Adrenal gland (tissue), 12 donors: ENCODE data around the gene TIGD3. TPM values are rescaled to one million over a fixed set of nuclear protein-coding genes. Genes with fewer than 3 reads are reported as not detected.

ENCODE experiments used
- DNase-seq, 7 donors: peaks; one replicate each; pipeline ENCODE4 v3.0.0-alpha.2; 2019 to 2020
- H3K27ac ChIP-seq, 5 donors: fragments of 200-600 bp; sonication (generic) in 4 of 5; 1 replicate in 3 of 5; 2 replicates in 2 of 5; pipeline versions ENCODE4 v1.5.1 to v1.8.0; 2016 to 2020; ENCODE audit warnings: mild to moderate bottlenecking in 1 of 5
- H3K27me3 ChIP-seq: fragments of 200-600 bp; 2 replicates; pipeline ENCODE4 v1.8.0; 2021
- H3K36me3 ChIP-seq, 2 donors: fragments of 200-600 bp; replicated peaks in 1 of 2; 1 replicate in 1 of 2; 2 replicates in 1 of 2; pipeline versions ENCODE4 v1.5.1 to v1.8.0; 2018 to 2022
- H3K4me1 ChIP-seq, 2 donors: fragments of 200-600 bp; replicated peaks in 1 of 2; 1 replicate in 1 of 2; 2 replicates in 1 of 2; pipeline versions ENCODE4 v1.5.1 to v1.8.0; 2018 to 2021
- H3K4me3 ChIP-seq, 4 donors: fragments of 200-600 bp; sonication (generic) in 3 of 4; one replicate each; pipeline ENCODE4 v1.5.1; 2016 to 2018
- H3K9me3 ChIP-seq, 3 donors: fragments of 200-600 bp; sonication (generic) in 1 of 3; replicated peaks in 1 of 3; 1 replicate in 2 of 3; 2 replicates in 1 of 3; pipeline versions ENCODE4 v1.5.1 to v1.8.0; 2016 to 2021
- POLR2A ChIP-seq, 2 donors: fragments of 450-650 bp; IDR thresholded peaks; one replicate each; pipeline ENCODE4 v1.6.1; 2017; ENCODE audit warnings: antibody characterized with exemption in 2 of 2, mild to moderate bottlenecking in 2 of 2, moderate library complexity in 1 of 2
- WGBS, 4 donors: extraction: QIAGEN DNeasy Blood & Tissue Kit in 2 of 4; methylation state at CpG; one replicate each; pipeline versions ENCODE4 v1.1.5 to v1.1.7; 2013 to 2017; 5-methylcytosine and 5-hydroxymethylcytosine counted together
- intact Hi-C, 2 donors: fragments of 100-400 bp; cut with DNase I; formaldehyde crosslinking; loops; one replicate each; pipeline versions ENCODE4 v1.14.1 to v1.15.0; 2022 to 2023
- polyA plus RNA-seq, 3 donors: library from polyadenylated mRNA; stranded (reverse); fragments of 200-250 nt in 2 of 3; fragments of 350-450 nt in 1 of 3; fragmentation: Illumina TruSeq in 1 of 3; extraction: RNeasy Lipid Tissue Mini Kit (QIAGEN cat#74804) in 1 of 3; gene quantifications; one replicate each; pipeline ENCODE4 v1.2.3, GENCODE V29; 2013 to 2014
- total RNA-seq, 9 donors: library from RNA; depleted of rRNA in 4 of 9; stranded (reverse); fragments of >200 nt in 4 of 9; fragments of 120-200 nt in 1 of 9; fragmentation: NEBNext Ultra II Directional in 1 of 9; extraction: Animal tissue kit (Norgen Biotek cat#: 25700) in 1 of 9; gene quantifications; one replicate each; pipeline versions ENCODE4 v1.1.0 to v1.2.4, GENCODE V29; 2013 to 2023
- TF ChIP-seq, protein P1 (sequence below), 6 experiments: fragments of 450-650 bp in 4 of 6; fragments of 200-600 bp in 2 of 6; sonication (generic) in 1 of 6; IDR thresholded peaks; 1 replicate in 5 of 6; 2 replicates in 1 of 6; pipeline versions ENCODE4 v1.5.1 to v1.8.0; 2016 to 2021; ENCODE audit warnings: antibody characterized with exemption in 6 of 6, mild to moderate bottlenecking in 2 of 6, moderate library complexity in 1 of 6
- donor health status: healthy with polysubstance abuse.
- donor health status: Bipolar disorder and iron deficiency.
- donor health status: DM: yes; HTN: yes; CAD: no.
- donor health status: DM: no; HTN: no; CAD: no.
- donor health status: DM: no; HTN: no; CAD: no.
- donor health status: DM: yes; HTN: yes; CAD: no.

The TIGD3 gene
- total and polyA plus RNA-seq, 12 donors: 0.11 to 0.96 (median 0.33) TPM; not detected in 1

DNA sequence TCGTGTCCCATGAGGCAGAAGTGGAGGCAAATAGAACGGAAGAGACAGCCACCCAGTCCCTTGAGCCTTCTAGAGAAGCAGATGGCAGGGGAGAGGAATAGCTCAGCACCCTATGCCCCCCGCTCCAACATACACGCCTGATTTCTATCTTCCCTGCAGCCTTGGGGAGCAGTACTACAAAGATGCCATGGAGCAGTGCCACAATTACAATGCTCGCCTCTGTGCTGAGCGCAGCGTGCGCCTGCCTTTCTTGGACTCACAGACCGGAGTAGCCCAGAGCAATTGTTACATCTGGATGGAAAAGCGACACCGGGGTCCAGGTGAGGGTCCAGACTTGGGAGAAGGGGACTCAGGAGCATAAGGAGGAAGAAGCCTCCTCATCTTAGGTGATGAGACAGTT, 14.3 kb upstream of the TIGD3 start:
- intact Hi-C loops: no loop called here
- peaks cover under 1 to 7% of the 10 kb centered on the region in 2 donors for H3K4me1 ChIP-seq
- no peak overlapping the region for H3K4me3 ChIP-seq
- H3K27ac ChIP-seq: no peak overlapping the region
- H3K36me3 ChIP-seq: peaks cover 0 to 58% of the 10 kb centered on the region in 2 donors
- DNase-seq: no peak
- no peaks in the 10 kb centered on the region for H3K9me3 ChIP-seq
- H3K27me3 ChIP-seq: no peaks in the 10 kb centered on the region
- TF ChIP-seq, protein P1, sequence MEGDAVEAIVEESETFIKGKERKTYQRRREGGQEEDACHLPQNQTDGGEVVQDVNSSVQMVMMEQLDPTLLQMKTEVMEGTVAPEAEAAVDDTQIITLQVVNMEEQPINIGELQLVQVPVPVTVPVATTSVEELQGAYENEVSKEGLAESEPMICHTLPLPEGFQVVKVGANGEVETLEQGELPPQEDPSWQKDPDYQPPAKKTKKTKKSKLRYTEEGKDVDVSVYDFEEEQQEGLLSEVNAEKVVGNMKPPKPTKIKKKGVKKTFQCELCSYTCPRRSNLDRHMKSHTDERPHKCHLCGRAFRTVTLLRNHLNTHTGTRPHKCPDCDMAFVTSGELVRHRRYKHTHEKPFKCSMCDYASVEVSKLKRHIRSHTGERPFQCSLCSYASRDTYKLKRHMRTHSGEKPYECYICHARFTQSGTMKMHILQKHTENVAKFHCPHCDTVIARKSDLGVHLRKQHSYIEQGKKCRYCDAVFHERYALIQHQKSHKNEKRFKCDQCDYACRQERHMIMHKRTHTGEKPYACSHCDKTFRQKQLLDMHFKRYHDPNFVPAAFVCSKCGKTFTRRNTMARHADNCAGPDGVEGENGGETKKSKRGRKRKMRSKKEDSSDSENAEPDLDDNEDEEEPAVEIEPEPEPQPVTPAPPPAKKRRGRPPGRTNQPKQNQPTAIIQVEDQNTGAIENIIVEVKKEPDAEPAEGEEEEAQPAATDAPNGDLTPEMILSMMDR (IDR thresholded peaks at IDR 0.05): no peak
- WGBS, 4 donors: 90 to 92% (median 91%) methylated on average over 11 of the region's 11 CpGs

DNA sequence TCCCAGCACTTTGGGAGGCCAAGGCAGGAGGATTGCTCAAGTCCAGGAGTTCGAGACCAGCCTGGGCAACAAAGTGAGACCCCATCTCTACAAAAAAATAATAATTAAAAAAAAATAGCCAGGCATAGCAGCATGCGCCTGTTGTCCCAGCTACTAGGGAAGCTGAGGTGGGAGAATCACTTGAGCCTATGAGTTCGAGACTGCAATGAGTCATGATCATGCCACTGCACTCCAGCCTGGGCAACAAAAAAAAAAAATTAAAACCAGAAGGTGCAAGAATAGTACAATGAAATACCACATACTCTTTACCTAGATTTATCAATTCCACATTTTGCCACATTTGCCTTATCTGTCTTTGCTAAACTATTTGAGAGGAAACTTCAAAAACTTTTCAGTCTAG, 12.7 kb upstream of the TIGD3 start:
- peaks cover 0 to 75% of the 10 kb centered on the region in 2 donors for H3K36me3 ChIP-seq
- no peak for DNase-seq
- H3K9me3 ChIP-seq: no peaks in the 10 kb centered on the region
- intact Hi-C loops: no loop called here
- no peak for TF ChIP-seq POLR2A (IDR thresholded peaks at IDR 0.05)
- TF ChIP-seq, protein P1 (IDR thresholded peaks at IDR 0.05): no peak
- H3K27me3 ChIP-seq: no peaks in the 10 kb centered on the region
- no peaks in the 10 kb centered on the region for H3K4me1 ChIP-seq
- no peak overlapping the region for H3K4me3 ChIP-seq
- H3K27ac ChIP-seq: no peak overlapping the region
- 77 to 85% (median 79%) methylated on average over 3 of the region's 3 CpGs for WGBS, 4 donors

DNA sequence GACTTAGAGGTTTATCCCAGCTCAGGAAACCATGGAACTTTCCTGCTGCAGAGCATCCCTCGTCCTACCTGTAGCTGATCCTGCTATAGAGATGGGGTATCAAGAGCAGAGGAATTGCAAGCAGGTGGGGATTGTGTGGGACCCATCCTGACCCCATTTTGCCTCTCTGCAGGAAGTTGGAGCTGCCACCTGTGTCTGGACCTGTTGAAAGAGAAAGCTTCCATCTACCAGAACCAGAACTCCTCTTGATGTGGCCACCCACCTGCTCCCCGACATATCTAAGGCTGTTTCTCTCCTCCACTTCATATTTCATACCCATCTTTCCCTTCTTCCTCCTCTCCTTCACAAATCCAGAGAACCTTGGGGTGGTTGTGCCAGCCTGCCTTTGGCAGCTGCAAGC, 3.0 kb upstream of the TIGD3 start:
- Histone ChIP-seq H3K36me3 (peaks cover 0 to 64% of the 10 kb centered on the region in 2 donors), H3K27ac (no peak overlapping the region), H3K9me3 (no peaks in the 10 kb centered on the region), H3K27me3 (no peaks in the 10 kb centered on the region), H3K4me1 (peaks cover 17 to 22% of the 10 kb centered on the region in 2 donors), H3K4me3 (no peak overlapping the region)
- WGBS, 4 donors: 92 to 93% (median 92%) methylated on average over 2 of the region's 2 CpGs
- intact Hi-C loops: no loop called here
- no peak for TF ChIP-seq POLR2A (IDR thresholded peaks at IDR 0.05)
- TF ChIP-seq, protein P1 (IDR thresholded peaks at IDR 0.05): no peak
- no peak for DNase-seq

DNA sequence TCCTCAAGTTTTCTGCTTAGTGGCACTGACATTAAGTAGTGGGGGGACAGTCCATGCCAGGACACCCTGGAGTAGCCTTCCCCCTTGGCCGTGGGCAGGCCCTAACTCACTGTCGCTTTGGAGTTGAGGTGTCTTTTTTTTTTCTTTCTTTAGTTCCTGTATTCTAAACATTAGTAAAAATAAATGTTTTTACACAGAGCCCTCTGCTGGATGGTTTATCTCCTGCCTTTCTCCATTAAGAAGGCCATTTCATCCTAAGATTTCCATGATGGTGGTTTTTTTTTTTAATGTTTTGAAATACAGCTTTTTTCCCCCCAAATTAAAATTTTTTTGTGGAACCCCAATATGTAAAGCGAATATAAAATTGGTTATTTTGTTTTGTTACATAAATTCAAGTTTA, 1.8 kb upstream of the TIGD3 start:
- no peak overlapping the region for H3K27ac ChIP-seq
- WGBS, 4 donors: 75 to 87% (median 80%) methylated on average over 3 of the region's 3 CpGs
- peaks cover 17 to 22% of the 10 kb centered on the region in 2 donors for H3K4me1 ChIP-seq
- no peaks in the 10 kb centered on the region for H3K27me3 ChIP-seq
- intact Hi-C loops: no loop called here
- DNase-seq: no peak
- H3K4me3 ChIP-seq: no peak overlapping the region
- no peak for TF ChIP-seq POLR2A (IDR thresholded peaks at IDR 0.05)
- TF ChIP-seq, protein P1 (IDR thresholded peaks at IDR 0.05): peak in 3 of 6 experiments; percentile 11 to 27 (median 19)
- H3K9me3 ChIP-seq: no peaks in the 10 kb centered on the region
- peaks cover 0 to 51% of the 10 kb centered on the region in 2 donors for H3K36me3 ChIP-seq
